GM19397 (cell line): Measurements from ENCODE around the gene SKAP1.

Experiments
- ATAC-seq: cut with Tn5 transposase; IDR thresholded peaks from one replicate; pipeline ENCODE4 v1.9.1; 2021; ENCODE audit warnings: mild to moderate bottlenecking, moderate library complexity; ENCODE audit not compliant: unreplicated experiment

The SKAP1 gene

DNA sequence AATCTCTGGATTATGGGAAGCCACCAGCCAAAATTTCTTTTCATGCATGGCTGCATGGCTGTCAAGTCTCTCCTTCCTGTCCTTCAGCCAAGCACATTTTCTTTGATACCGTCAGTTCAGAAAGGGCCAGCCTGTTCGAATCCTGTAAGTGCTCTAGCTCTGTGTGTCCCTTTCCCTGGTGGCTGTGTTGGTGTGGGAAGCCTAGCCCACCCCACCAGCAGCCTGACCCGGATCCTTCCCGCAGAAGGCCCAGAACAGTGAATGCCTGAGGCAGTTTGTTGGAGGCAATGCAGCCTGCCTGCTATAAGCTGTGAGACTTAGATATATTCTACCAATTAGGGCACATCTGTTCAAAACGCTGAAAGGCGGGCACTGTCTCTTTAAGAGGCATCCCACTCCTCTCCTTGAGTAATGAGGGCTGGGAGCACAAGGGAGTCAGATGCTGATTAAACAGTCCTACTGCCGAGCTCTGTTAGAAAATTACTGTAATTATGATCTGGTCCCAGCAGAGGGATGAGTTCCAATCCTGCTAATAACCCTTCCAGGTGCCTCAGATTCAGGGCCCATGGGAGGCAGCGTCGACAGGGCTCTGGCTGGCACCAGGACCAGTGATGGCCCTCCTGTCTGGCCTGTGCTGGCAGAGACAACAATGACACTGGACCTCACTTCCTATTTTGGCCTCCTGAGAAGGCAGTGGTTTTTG is 304.0 kb downstream of the SKAP1 start:
- no peak for ATAC-seq

- no peak for ATAC-seq
Measured at GRCh38 chr17:48123776-48124388, 306.1 kb downstream of the SKAP1 start.

DNA sequence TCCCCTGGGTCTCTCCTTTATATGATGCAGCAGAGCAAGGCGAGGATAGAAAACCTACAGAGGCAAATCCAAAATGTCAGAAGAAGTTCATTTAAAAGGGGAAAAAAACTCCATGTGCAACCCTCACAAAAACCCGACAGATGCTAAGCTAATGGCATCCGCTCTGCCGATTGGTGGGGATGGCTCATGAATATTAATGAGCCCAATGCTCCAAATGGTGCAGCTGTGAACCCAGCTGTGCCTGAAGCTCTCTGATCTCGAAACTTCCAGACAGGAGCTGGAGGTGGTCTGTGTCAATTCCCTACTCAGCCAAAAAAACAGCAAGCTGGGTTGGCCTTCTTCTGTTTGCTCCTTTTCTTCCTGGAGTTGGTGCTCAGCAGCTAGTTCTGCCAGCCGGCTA is 306.9 kb downstream of the SKAP1 start:
- no peak for ATAC-seq

DNA sequence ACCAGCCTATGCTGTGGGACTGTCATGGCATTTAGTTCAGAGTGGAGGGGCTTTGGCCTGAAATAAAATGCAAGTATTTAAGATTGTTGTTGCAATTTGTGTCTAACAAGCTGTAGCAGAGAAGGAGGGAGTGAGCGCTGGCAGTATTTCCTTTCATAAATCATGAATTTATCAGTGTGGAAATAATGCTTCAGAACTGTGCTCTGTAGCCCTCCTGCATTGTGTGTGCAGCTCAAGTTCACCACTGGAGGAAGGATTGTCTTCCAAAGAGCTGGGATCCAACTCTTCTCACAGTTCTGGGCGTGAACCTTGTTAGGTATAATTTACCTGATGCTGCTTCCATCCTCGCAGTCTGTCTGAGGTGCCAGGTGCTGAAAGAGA is 307.4 kb downstream of the SKAP1 start:
- ATAC-seq: no peak

DNA sequence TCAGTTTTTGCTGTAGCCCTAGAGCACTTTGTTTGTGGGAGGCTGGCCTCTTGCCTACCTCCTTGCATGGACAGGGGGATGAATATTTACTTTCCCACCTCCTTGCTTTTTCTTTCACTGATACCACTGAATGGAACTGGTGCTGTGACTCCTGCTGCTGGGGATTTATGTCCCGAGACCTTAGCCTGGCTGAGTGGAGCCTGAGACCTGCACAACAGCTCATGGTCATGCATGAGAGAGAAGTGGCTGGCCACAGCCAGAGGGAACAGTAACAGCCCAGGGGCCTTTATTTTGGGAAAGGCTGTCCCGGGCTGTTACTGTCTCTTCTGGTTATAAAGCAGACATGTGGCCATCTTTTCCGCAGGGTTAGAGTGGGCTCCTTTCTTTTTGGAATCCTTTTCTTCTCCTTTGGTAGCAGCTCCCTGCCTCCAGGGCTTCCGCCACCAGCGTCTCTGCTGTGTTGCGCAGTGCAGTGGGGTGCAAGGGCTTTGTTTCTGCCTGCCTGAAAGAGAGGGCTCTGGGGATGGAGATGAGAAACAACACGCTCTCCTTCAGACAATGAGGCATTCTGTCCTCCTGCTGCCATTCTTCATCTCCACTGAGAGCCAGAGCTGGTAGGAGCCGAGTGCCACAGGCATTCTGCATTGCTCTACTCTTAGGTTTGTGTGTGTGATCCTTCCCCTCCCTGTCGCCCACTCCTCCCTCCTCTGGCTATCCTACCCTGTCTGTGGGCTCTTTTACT is 307.9 kb downstream of the SKAP1 start:
- ATAC-seq: no peak

GRCh38 chr17:48113201-48113676 is 316.8 kb downstream of the SKAP1 start:
- ATAC-seq: no peak

DNA sequence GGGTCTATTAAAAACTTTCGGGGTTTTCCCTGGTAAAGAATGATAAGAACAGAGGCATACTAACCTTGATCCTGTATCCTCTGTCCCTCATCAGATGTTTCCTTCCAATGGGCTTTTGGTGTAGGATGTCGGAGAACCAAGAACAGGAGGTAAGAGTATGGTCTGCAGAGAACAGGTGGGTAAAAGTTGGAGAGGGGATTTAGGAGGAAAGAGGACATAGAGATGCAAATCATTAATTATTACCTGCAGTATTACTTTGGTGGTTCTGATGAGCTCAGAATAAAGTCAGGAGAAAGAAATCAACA is 318.1 kb downstream of the SKAP1 start:
- no peak for ATAC-seq

GRCh38 chr17:48110761-48111160 is 319.3 kb downstream of the SKAP1 start:
- ATAC-seq: no peak

- peak; percentile 76 for ATAC-seq
Measured at GRCh38 chr17:48107137-48108055, 322.6 kb downstream of the SKAP1 start, which contains the start of gene SNX11. SNX11 (plus strand) TSS chr17:48107766; CDS start chr17:48112044, 4,278 bp downstream.

GRCh38 chr17:48106802-48107136 is 323.2 kb downstream of the SKAP1 start:
- no peak for ATAC-seq

GRCh38 chr17:48104440-48104839 is 325.6 kb downstream of the SKAP1 start:
- no peak for ATAC-seq

- ATAC-seq: no peak
Measured at GRCh38 chr17:48102798-48103715, 327.0 kb downstream of the SKAP1 start.

DNA sequence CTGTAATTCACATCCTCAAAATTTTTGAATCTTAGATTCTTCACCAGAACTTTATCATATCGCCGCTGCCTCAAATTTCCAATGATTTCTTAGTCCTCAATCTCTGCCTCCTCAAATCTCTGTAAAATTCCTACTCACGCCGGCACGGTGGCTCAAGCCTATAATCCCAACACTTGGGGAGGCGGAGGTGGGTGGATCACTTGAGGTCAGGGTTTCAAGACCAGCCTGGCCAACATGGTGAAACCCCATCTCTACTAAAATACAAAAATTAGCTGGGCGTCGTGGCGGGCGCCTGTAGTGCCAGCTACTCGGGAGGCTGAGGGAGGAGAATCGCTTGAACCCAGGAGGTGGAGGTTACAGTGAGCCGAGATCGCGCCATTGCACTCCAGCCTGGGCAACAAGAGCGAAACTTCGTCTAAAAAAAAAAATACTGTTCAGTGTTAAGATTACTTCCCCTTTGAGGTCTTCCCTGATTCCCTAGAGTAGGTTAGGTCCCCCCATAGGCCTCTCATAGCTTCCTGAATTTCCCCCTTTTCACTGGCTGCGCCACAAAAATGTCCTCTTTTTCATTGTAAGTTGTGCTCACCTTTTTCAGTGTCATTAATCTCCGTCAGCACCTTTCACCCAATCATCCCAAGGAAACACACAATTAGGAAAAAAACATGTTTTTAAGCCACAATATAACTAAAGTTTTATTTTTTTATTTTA is 327.8 kb downstream of the SKAP1 start:
- ATAC-seq: no peak

GRCh38 chr17:48101012-48101720 is 328.8 kb downstream of the SKAP1 start, which contains the start of gene CBX1:
CBX1 (minus strand) TSS chr17:48101478; CDS start chr17:48077004, 24,474 bp downstream.
- ATAC-seq: peak; percentile 91

GRCh38 chr17:48100591-48101011 is 329.4 kb downstream of the SKAP1 start:
- ATAC-seq: no peak

DNA sequence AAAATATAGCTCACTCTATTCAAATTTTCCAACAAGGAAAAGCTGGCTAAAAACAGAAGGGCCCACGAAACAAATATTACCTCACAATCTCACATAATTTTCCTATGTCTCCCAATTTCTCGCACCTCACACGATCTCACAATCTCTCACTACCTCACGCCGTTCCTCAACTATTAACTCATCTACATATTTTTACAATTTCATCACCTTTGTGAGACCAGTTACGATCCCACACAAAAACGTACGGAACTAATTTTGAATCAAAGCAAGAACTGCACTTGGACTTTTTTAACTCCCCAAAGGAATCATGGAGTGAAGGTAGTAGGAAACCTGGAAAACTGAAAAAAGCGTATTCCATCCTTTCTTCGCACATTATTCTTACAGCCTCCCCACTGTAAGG is 329.9 kb downstream of the SKAP1 start:
- ATAC-seq: no peak

GRCh38 chr17:48095611-48096010 is 334.4 kb downstream of the SKAP1 start:
- ATAC-seq: no peak

DNA sequence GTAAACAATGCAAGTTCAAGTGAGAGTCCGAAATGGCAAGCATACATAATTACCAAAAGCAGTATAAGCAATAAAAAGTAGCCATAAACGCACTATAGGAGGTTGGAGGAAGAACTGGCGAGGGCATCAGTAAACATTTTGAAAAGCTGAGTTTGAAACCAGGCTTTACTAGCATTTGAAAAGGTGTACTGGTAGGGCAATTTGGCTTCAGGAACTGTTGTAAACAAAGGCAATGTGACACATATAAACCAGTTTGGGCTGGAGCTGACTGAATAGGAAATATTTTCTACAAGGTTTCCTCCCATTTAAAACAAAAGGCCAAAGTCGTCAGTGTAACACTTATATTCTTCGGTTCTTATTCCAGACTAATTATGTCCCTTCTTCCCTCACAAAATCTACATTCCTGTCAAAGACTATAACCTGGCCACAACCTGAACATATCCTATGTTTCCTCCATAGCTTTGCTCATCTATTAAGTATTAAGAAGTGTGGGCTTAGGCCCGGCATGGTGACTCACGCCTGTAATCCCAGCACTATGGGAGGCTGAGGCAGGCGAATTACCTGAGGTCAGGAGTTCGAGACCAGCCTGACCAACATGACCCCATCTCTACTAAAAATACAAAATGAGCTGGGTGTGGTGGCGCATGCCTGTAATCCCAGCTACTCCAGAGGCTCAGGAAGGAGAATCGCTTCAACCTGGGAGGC is 336.5 kb downstream of the SKAP1 start:
- ATAC-seq: no peak
